CD14-positive monocyte (primary cell): ENCODE results near the gene OR9Q2. TPM values are rescaled to one million over a fixed set of nuclear protein-coding genes. Genes with fewer than 3 reads are reported as not detected.

Experiments
- DNase-seq, 3 donors: peaks; one replicate each; pipeline ENCODE4 v3.0.0-alpha.2; 2011 to 2022
- H2AFZ ChIP-seq: 2 replicates; pipeline ENCODE4 v1.6.0; 2012; ENCODE audit warnings: mild to moderate bottlenecking, low read depth, low read length, inconsistent platforms; ENCODE audit not compliant: insufficient read depth, poor library complexity, severe bottlenecking
- H3K27ac ChIP-seq, 2 donors: 1 replicate in 1 of 2; 2 replicates in 1 of 2; pipeline ENCODE4 v1.5.1; 2012 to 2013; ENCODE audit warnings: low read length in 2 of 2, control low read depth in 1 of 2, inconsistent platforms in 1 of 2, low read depth in 1 of 2, mild to moderate bottlenecking in 1 of 2
- H3K27me3 ChIP-seq, 2 donors: one replicate each; pipeline versions ENCODE4 v1.6.0 to v1.6.1; 2011 to 2013; ENCODE audit warnings: low read length in 2 of 2; ENCODE audit not compliant: control insufficient read depth in 2 of 2, insufficient read depth in 2 of 2
- H3K36me3 ChIP-seq, 2 donors: replicated peaks in 1 of 2; 1 replicate in 1 of 2; 2 replicates in 1 of 2; pipeline versions ENCODE4 v1.5.1 to v1.6.1; 2012 to 2013; ENCODE audit warnings: low read length in 2 of 2, control low read depth in 1 of 2, inconsistent platforms in 1 of 2, mild to moderate bottlenecking in 1 of 2; ENCODE audit not compliant: insufficient read depth in 2 of 2, control insufficient read depth in 1 of 2
- H3K4me1 ChIP-seq, 2 donors: 1 replicate in 1 of 2; 2 replicates in 1 of 2; pipeline versions ENCODE4 v1.5.1 to v1.6.1; 2012 to 2013; ENCODE audit warnings: low read length in 2 of 2, control low read depth in 1 of 2, inconsistent platforms in 1 of 2, mild to moderate bottlenecking in 1 of 2, moderate library complexity in 1 of 2; ENCODE audit not compliant: insufficient read depth in 2 of 2, control insufficient read depth in 1 of 2
- H3K4me2 ChIP-seq: replicated peaks from 2 replicates; pipeline ENCODE3; 2012; ENCODE audit warnings: low read length, moderate library complexity, mild to moderate bottlenecking; ENCODE audit not compliant: poor library complexity, severe bottlenecking; ENCODE audit errors: extremely low read depth
- H3K4me3 ChIP-seq, 3 experiments: fragments of 200-600 bp in 1 of 3; sonication (generic) in 1 of 3; replicated peaks in 1 of 3; 1 replicate in 2 of 3; 2 replicates in 1 of 3; pipeline ENCODE4 v1.5.1; 2011 to 2013; ENCODE audit warnings: low read length in 3 of 3, mild to moderate bottlenecking in 3 of 3, control low read depth in 2 of 3, low read depth in 2 of 3, inconsistent platforms in 1 of 3, moderate library complexity in 1 of 3
- H3K79me2 ChIP-seq: 2 replicates; pipeline ENCODE4 v1.6.0; 2012; ENCODE audit warnings: mild to moderate bottlenecking, control low read depth, inconsistent platforms, low read length, moderate library complexity; ENCODE audit not compliant: insufficient read depth
- H3K9ac ChIP-seq: 2 replicates; pipeline ENCODE4 v1.6.0; 2017; ENCODE audit warnings: low read length, mild to moderate bottlenecking; ENCODE audit not compliant: insufficient read depth, poor library complexity, severe bottlenecking
- H3K9me3 ChIP-seq, 2 donors: replicated peaks in 1 of 2; 1 replicate in 1 of 2; 2 replicates in 1 of 2; pipeline versions ENCODE4 v1.5.1 to v1.6.1; 2012 to 2013; ENCODE audit warnings: low read length in 2 of 2, control low read depth in 1 of 2; ENCODE audit not compliant: control insufficient read depth in 1 of 2, insufficient read depth in 1 of 2
- H4K20me1 ChIP-seq: 2 replicates; pipeline ENCODE4 v1.6.0; 2012; ENCODE audit warnings: mild to moderate bottlenecking, low read length, control low read depth, moderate library complexity; ENCODE audit not compliant: insufficient read depth
- H3K27ac Mint-ChIP-seq, 7 donors: one replicate each; pipeline ENCODE4 v1.8.0; 2020; ENCODE audit warnings: mild to moderate bottlenecking in 7 of 7, mixed read lengths in 7 of 7, moderate library complexity in 6 of 7, inconsistent platforms in 2 of 7
- H3K27me3 Mint-ChIP-seq, 3 donors: one replicate each; pipeline ENCODE4 v1.8.0; 2021 to 2022; ENCODE audit warnings: low read depth in 3 of 3, mild to moderate bottlenecking in 3 of 3, mixed read lengths in 3 of 3, moderate library complexity in 3 of 3, inconsistent platforms in 1 of 3
- H3K36me3 Mint-ChIP-seq, 2 donors: one replicate each; pipeline ENCODE4 v1.8.0; 2020; ENCODE audit warnings: mixed read lengths in 2 of 2, inconsistent platforms in 1 of 2, mild to moderate bottlenecking in 1 of 2
- H3K4me1 Mint-ChIP-seq: one replicate; pipeline ENCODE4 v1.8.0; 2020; ENCODE audit warnings: mild to moderate bottlenecking, mixed read lengths
- H3K4me3 Mint-ChIP-seq, 2 donors: one replicate each; pipeline ENCODE4 v1.8.0; 2020; ENCODE audit warnings: mild to moderate bottlenecking in 2 of 2, mixed read lengths in 2 of 2, moderate library complexity in 1 of 2
- H3K9me3 Mint-ChIP-seq, 7 donors: one replicate each; pipeline ENCODE4 v1.8.0; 2020 to 2022; ENCODE audit warnings: mixed read lengths in 7 of 7, mild to moderate bottlenecking in 6 of 7, moderate library complexity in 6 of 7, inconsistent platforms in 2 of 7
- CTCF ChIP-seq: fragments of 200-600 bp; IDR thresholded peaks from one replicate; pipeline ENCODE4 v1.8.0; 2022; ENCODE audit warnings: antibody characterized with exemption, mild to moderate bottlenecking
- WGBS: methylation state at CpG from one replicate; pipeline ENCODE4 v1.1.5; 2013; ENCODE audit warnings: missing lambda C conversion rate; ENCODE audit not compliant: insufficient coverage; 5-methylcytosine and 5-hydroxymethylcytosine counted together
- intact Hi-C, 2 donors: fragments of 100-400 bp; cut with micrococcal nuclease; formaldehyde crosslinking; loops; one replicate each; pipeline versions ENCODE4 v1.15.0 to v1.15.1; 2023
- polyA plus RNA-seq, 3 donors: library from polyadenylated mRNA; depleted of rRNA in 1 of 3; unstranded in 2 of 3; stranded (reverse) in 1 of 3; fragments of 300-500 nt in 2 of 3; fragments of >200 nt in 1 of 3; fragmentation: Illumina TruSeq in 2 of 3; gene quantifications; 1 replicate in 2 of 3; 2 replicates in 1 of 3; pipeline ENCODE4 v1.2.3, GENCODE V29; 2012 to 2021

OR9Q2 gene
- polyA plus RNA-seq, 3 donors, result not detected

GRCh38 chr11:58164990-58165389 lies 23.9 kb upstream of the OR9Q2 start:
- Histone ChIP-seq H3K9ac (no peak overlapping the region), H3K36me3 (no peaks in the 10 kb centered on the region), H2AFZ (no peak overlapping the region), H3K9me3 (peaks cover 0 to under 1% of the 10 kb centered on the region in 2 donors), H3K4me2 (no peak overlapping the region), H3K27ac (no peak overlapping the region), H3K4me3 (no peak overlapping the region), H3K27me3 (no peaks in the 10 kb centered on the region), H4K20me1 (no peaks in the 10 kb centered on the region), H3K79me2 (no peaks in the 10 kb centered on the region), H3K4me1 (no peaks in the 10 kb centered on the region)
- H3K9me3 Mint-ChIP-seq, result peaks cover 0 to 3% (median 0%) of the 10 kb centered on the region in 7 donors
- no peak for DNase-seq
- no CpG with 5 or more reads among the region's 1 CpG for WGBS
- peak overlapping the region in 1 of 7 donors; percentile 15 for H3K27ac Mint-ChIP-seq
- no peak for TF ChIP-seq CTCF
- no peaks in the 10 kb centered on the region for H3K27me3 Mint-ChIP-seq
- H3K4me1 Mint-ChIP-seq, result no peaks in the 10 kb centered on the region
- H3K4me3 Mint-ChIP-seq, result no peak overlapping the region
- no peaks in the 10 kb centered on the region for H3K36me3 Mint-ChIP-seq
- intact Hi-C loops, result no loop called here

GRCh38 chr11:58165504-58166106 lies 23.3 kb upstream of the OR9Q2 start:
- Histone ChIP-seq H3K36me3 (no peaks in the 10 kb centered on the region), H3K4me2 (no peak overlapping the region), H3K4me3 (no peak overlapping the region), H3K9me3 (no peaks in the 10 kb centered on the region), H3K9ac (no peak overlapping the region), H3K27me3 (no peaks in the 10 kb centered on the region), H2AFZ (no peak overlapping the region), H4K20me1 (no peaks in the 10 kb centered on the region), H3K79me2 (no peaks in the 10 kb centered on the region), H3K4me1 (no peaks in the 10 kb centered on the region), H3K27ac (no peak overlapping the region)
- no peak for DNase-seq
- no peak for TF ChIP-seq CTCF
- intact Hi-C loops, result no loop called here
- Mint-ChIP-seq H3K27me3 (no peaks in the 10 kb centered on the region), H3K9me3 (peaks cover 0 to 3% (median 0%) of the 10 kb centered on the region in 7 donors), H3K4me3 (no peak overlapping the region), H3K36me3 (no peaks in the 10 kb centered on the region), H3K27ac (no peak overlapping the region), H3K4me1 (no peaks in the 10 kb centered on the region)
- WGBS, result 50% methylated on average over 1 of the region's 7 CpGs
